H9 (cell line): ENCODE measurements around the gene MARCHF3. TPM values are rescaled to one million over a fixed set of nuclear protein-coding genes. Genes with fewer than 3 reads are reported as not detected.

Experiments used
- DNase-seq: peaks from one replicate; pipeline ENCODE4 v3.0.0-alpha.2; 2017
- H2AFZ ChIP-seq: one replicate; pipeline ENCODE4 v1.6.1; 2013; ENCODE audit warnings: mild to moderate bottlenecking, low read length, control low read depth, moderate library complexity
- H2AK5ac ChIP-seq: 2 replicates; pipeline ENCODE4 v1.6.1; 2013; ENCODE audit warnings: low read length, control low read depth, mixed read lengths; ENCODE audit not compliant: insufficient read length
- H2BK120ac ChIP-seq: one replicate; pipeline ENCODE4 v1.6.1; 2013; ENCODE audit warnings: low read depth, mild to moderate bottlenecking, low read length, control low read depth, inconsistent platforms; ENCODE audit not compliant: poor library complexity, severe bottlenecking
- H2BK12ac ChIP-seq: 2 replicates; pipeline ENCODE4 v1.6.1; 2013; ENCODE audit warnings: low read length, control low read depth, mixed read lengths, low read depth; ENCODE audit not compliant: insufficient read length
- H2BK15ac ChIP-seq: 2 replicates; pipeline ENCODE4 v1.6.1; 2013; ENCODE audit warnings: low read depth, low read length, control low read depth
- H2BK20ac ChIP-seq: one replicate; pipeline ENCODE4 v1.6.1; 2013; ENCODE audit warnings: low read depth, mild to moderate bottlenecking, low read length, control low read depth, inconsistent platforms; ENCODE audit not compliant: poor library complexity, severe bottlenecking
- H2BK5ac ChIP-seq: 2 replicates; pipeline ENCODE4 v1.6.1; 2013; ENCODE audit warnings: low read length, control low read depth, mixed read lengths; ENCODE audit not compliant: insufficient read length
- H3K14ac ChIP-seq: 2 replicates; pipeline ENCODE4 v1.6.1; 2013; ENCODE audit warnings: low read length, control low read depth; ENCODE audit not compliant: insufficient read depth
- H3K18ac ChIP-seq: 2 replicates; pipeline ENCODE4 v1.6.1; 2013; ENCODE audit warnings: low read depth, mild to moderate bottlenecking, mixed read lengths, low read length, control low read depth; ENCODE audit not compliant: insufficient read length
- H3K23ac ChIP-seq: 2 replicates; pipeline ENCODE4 v1.6.1; 2013; ENCODE audit warnings: low read length, control low read depth, mixed read lengths, low read depth; ENCODE audit not compliant: insufficient read length
- H3K23me2 ChIP-seq: 2 replicates; pipeline ENCODE4 v1.6.1; 2013; ENCODE audit warnings: low read depth, mild to moderate bottlenecking, mixed read lengths, low read length, control low read depth; ENCODE audit not compliant: insufficient read length, poor library complexity, severe bottlenecking
- H3K27ac ChIP-seq: 2 replicates; pipeline ENCODE4 v1.5.1; 2013; ENCODE audit warnings: low read length, control low read depth, mixed read lengths, low read depth; ENCODE audit not compliant: insufficient read length
- H3K27me3 ChIP-seq: 2 replicates; pipeline ENCODE4 v1.6.1; 2013; ENCODE audit warnings: low read length, control low read depth, inconsistent platforms; ENCODE audit not compliant: insufficient read depth
- H3K4ac ChIP-seq: 2 replicates; pipeline ENCODE4 v1.6.1; 2013; ENCODE audit warnings: low read depth, mild to moderate bottlenecking, control low read depth, inconsistent platforms, low read length, moderate library complexity
- H3K4me1 ChIP-seq: 2 replicates; pipeline ENCODE4 v1.6.1; 2013; ENCODE audit warnings: low read length, control low read depth, inconsistent platforms; ENCODE audit not compliant: insufficient read depth
- H3K4me2 ChIP-seq: 2 replicates; pipeline ENCODE4 v1.6.1; 2013; ENCODE audit warnings: low read length, control low read depth, mixed read lengths; ENCODE audit not compliant: insufficient read length, insufficient read depth
- H3K56ac ChIP-seq: 2 replicates; pipeline ENCODE4 v1.6.1; 2013; ENCODE audit warnings: low read depth, mild to moderate bottlenecking, mixed read lengths, low read length, control low read depth; ENCODE audit not compliant: insufficient read length
- H3K79me1 ChIP-seq: 2 replicates; pipeline ENCODE4 v1.6.1; 2013; ENCODE audit warnings: low read depth, mild to moderate bottlenecking, moderate library complexity, low read length, control low read depth, inconsistent platforms; ENCODE audit not compliant: insufficient read depth, poor library complexity, severe bottlenecking
- H3K79me2 ChIP-seq: 2 replicates; pipeline ENCODE4 v1.6.1; 2013; ENCODE audit warnings: low read length, control low read depth, inconsistent platforms; ENCODE audit not compliant: insufficient read depth
- H3K9ac ChIP-seq: 2 replicates; pipeline ENCODE4 v1.6.1; 2013; ENCODE audit warnings: low read length, control low read depth, mixed read lengths; ENCODE audit not compliant: insufficient read length; ENCODE audit errors: extremely low read depth
- H3K9me3 ChIP-seq: one replicate; pipeline ENCODE4 v1.6.1; 2013; ENCODE audit warnings: low read depth, low read length, inconsistent platforms; ENCODE audit not compliant: control insufficient read depth
- H3T11ph ChIP-seq: one replicate; pipeline ENCODE4 v1.6.1; 2013; ENCODE audit warnings: mild to moderate bottlenecking, low read length, control low read depth, inconsistent platforms
- H4K20me1 ChIP-seq: one replicate; pipeline ENCODE4 v1.6.1; 2013; ENCODE audit not compliant: control insufficient read depth, insufficient read length, insufficient read depth
- H4K5ac ChIP-seq: 2 replicates; pipeline ENCODE4 v1.6.1; 2013; ENCODE audit warnings: low read depth, mild to moderate bottlenecking, mixed read lengths, low read length, control low read depth; ENCODE audit not compliant: insufficient read length
- H4K8ac ChIP-seq: replicated peaks from 2 replicates; pipeline ENCODE4 v1.6.1; 2013; ENCODE audit warnings: low read length, control low read depth, mixed read lengths, low read depth; ENCODE audit not compliant: insufficient read length
- H4K91ac ChIP-seq: 2 replicates; pipeline ENCODE4 v1.6.1; 2013; ENCODE audit warnings: low read depth, mild to moderate bottlenecking, moderate library complexity, mixed read lengths, low read length, control low read depth; ENCODE audit not compliant: insufficient read length
- H3K27ac Mint-ChIP-seq, 3 experiments: 2 replicates in 2 of 3; 3 replicates in 1 of 3; pipeline ENCODE4 v1.8.0; 2020 to 2021; ENCODE audit warnings: mixed read lengths in 3 of 3, mild to moderate bottlenecking in 1 of 3, moderate library complexity in 1 of 3
- H3K27me3 Mint-ChIP-seq: 2 replicates; pipeline ENCODE4 v1.8.0; 2021; ENCODE audit warnings: low read depth, mild to moderate bottlenecking, moderate library complexity, mixed read lengths
- H3K36me3 Mint-ChIP-seq, 3 experiments: 2 replicates in 2 of 3; 3 replicates in 1 of 3; pipeline ENCODE4 v1.8.0; 2020 to 2021; ENCODE audit warnings: low read depth in 3 of 3, mixed read lengths in 3 of 3; ENCODE audit not compliant: insufficient read depth in 1 of 3
- H3K4me1 Mint-ChIP-seq, 2 experiments: 2 replicates each; pipeline ENCODE4 v1.8.0; 2020; ENCODE audit warnings: mixed read lengths in 2 of 2
- H3K4me3 Mint-ChIP-seq, 2 experiments: 2 replicates in 1 of 2; 3 replicates in 1 of 2; pipeline ENCODE4 v1.8.0; 2020 to 2021; ENCODE audit warnings: mild to moderate bottlenecking in 2 of 2, mixed read lengths in 2 of 2, moderate library complexity in 1 of 2
- H3K9me3 Mint-ChIP-seq, 2 experiments: 2 replicates in 1 of 2; 3 replicates in 1 of 2; pipeline ENCODE4 v1.8.0; 2020; ENCODE audit warnings: mild to moderate bottlenecking in 2 of 2, mixed read lengths in 2 of 2, moderate library complexity in 1 of 2
- WGBS: extraction: QIAGEN DNeasy Blood & Tissue Kit; methylation state at CpG from one replicate; pipeline ENCODE4 v1.1.7; 2013; ENCODE audit warnings: missing lambda C conversion rate, low lambda C conversion rate, mixed read lengths; ENCODE audit not compliant: insufficient read length; ENCODE audit errors: extremely low coverage; 5-methylcytosine and 5-hydroxymethylcytosine counted together
- total RNA-seq: library from RNA; stranded (reverse); gene quantifications from 2 replicates; pipeline ENCODE4 v1.2.1, GENCODE V29; 2021
- TF ChIP-seq, protein P1 (sequence below): fragments of 200-600 bp; sonication (generic); conservative IDR thresholded peaks from 3 replicates; pipeline ENCODE4 v1.8.0; 2021; ENCODE audit warnings: antibody characterized with exemption, mild to moderate bottlenecking

Gene MARCHF3
- total RNA-seq, 1 experiment from 2014 or later = 17.7 TPM

DNA sequence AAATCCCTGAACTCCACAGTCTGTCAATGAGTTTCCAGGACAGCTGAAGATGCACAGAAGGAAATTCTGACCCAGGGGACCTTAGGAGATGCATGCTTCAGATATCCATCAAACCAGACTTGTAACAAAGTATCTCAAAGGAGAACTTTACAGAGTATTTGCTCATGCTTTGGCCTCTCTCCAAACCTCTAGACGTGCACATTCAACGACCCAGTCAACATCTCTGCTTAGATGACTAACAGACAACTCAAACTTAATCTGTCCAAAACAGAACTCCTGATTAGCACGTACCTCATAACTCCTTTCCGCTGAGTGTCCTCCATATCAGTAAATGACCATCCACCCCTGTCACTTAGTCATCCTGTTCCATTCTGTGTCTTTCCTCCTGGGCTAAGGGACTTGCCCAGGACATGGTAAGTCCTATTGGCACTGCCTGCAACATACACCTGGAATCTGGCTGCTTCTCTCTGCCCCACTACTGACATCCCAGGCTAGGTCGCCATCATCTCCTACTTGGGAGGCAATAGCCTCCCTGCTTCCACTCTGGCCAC is 146.0 kb downstream of the MARCHF3 start:
- H3K4me1 Mint-ChIP-seq = peaks cover 3 to 10% of the 10 kb centered on the region in 2 experiments; a peak in 3 of 4 replicates
- H4K5ac ChIP-seq = no peak overlapping the region
- no peak overlapping the region for H4K8ac ChIP-seq
- H3K27me3 ChIP-seq = no peaks in the 10 kb centered on the region
- no peak overlapping the region for H3T11ph ChIP-seq
- H2AFZ ChIP-seq = no peak overlapping the region
- no peaks in the 10 kb centered on the region for H3K27me3 Mint-ChIP-seq
- TF ChIP-seq, protein P1, sequence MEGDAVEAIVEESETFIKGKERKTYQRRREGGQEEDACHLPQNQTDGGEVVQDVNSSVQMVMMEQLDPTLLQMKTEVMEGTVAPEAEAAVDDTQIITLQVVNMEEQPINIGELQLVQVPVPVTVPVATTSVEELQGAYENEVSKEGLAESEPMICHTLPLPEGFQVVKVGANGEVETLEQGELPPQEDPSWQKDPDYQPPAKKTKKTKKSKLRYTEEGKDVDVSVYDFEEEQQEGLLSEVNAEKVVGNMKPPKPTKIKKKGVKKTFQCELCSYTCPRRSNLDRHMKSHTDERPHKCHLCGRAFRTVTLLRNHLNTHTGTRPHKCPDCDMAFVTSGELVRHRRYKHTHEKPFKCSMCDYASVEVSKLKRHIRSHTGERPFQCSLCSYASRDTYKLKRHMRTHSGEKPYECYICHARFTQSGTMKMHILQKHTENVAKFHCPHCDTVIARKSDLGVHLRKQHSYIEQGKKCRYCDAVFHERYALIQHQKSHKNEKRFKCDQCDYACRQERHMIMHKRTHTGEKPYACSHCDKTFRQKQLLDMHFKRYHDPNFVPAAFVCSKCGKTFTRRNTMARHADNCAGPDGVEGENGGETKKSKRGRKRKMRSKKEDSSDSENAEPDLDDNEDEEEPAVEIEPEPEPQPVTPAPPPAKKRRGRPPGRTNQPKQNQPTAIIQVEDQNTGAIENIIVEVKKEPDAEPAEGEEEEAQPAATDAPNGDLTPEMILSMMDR = no peak
- no peak overlapping the region for H3K56ac ChIP-seq
- no peak overlapping the region for H4K91ac ChIP-seq
- H3K23me2 ChIP-seq = no peaks in the 10 kb centered on the region
- no peak overlapping the region for H3K18ac ChIP-seq
- H3K79me2 ChIP-seq = no peaks in the 10 kb centered on the region; the same call in 1 of the 2 replicates
- H3K79me1 ChIP-seq = no peaks in the 10 kb centered on the region
- H3K4me2 ChIP-seq = no peak overlapping the region
- no peaks in the 10 kb centered on the region for H3K9me3 Mint-ChIP-seq
- no peak overlapping the region for H3K4me3 Mint-ChIP-seq
- H2BK20ac ChIP-seq = no peak overlapping the region
- no peaks in the 10 kb centered on the region for H3K9me3 ChIP-seq
- H3K14ac ChIP-seq = no peak overlapping the region
- no peak for DNase-seq
- H2BK15ac ChIP-seq = no peak overlapping the region
- H4K20me1 ChIP-seq = no peaks in the 10 kb centered on the region
- no peaks in the 10 kb centered on the region; the same call in 1 of the 2 replicates for H3K4me1 ChIP-seq
- peaks cover 0 to 3% (median 0%) of the 10 kb centered on the region in 3 experiments; a peak in 2 of 7 replicates for H3K36me3 Mint-ChIP-seq
- H3K27ac Mint-ChIP-seq = 0 out of 7 replicates have a peak overlapping the region, but pooled peaks of 1 of the 3 experiments have one; percentile 5
- H3K4ac ChIP-seq = no peak overlapping the region
- no peak overlapping the region for H3K23ac ChIP-seq
- no CpG with 5 or more reads among the region's 5 CpGs for WGBS
- no peak overlapping the region for H2AK5ac ChIP-seq
- H2BK120ac ChIP-seq = no peak overlapping the region
- H2BK12ac ChIP-seq = no peak overlapping the region
- no peak overlapping the region for H3K27ac ChIP-seq
- no peak overlapping the region for H2BK5ac ChIP-seq
- no peak overlapping the region for H3K9ac ChIP-seq
